H9 (cell line): ENCODE results near the gene SLC9A5. TPM values are rescaled to one million over a fixed set of nuclear protein-coding genes. Genes with fewer than 3 reads are reported as not detected.

Experiments
- DNase-seq: peaks from one replicate; pipeline ENCODE4 v3.0.0-alpha.2; 2017
- H2AFZ ChIP-seq: one replicate; pipeline ENCODE4 v1.6.1; 2013; ENCODE audit warnings: mild to moderate bottlenecking, low read length, control low read depth, moderate library complexity
- H2AK5ac ChIP-seq: 2 replicates; pipeline ENCODE4 v1.6.1; 2013; ENCODE audit warnings: low read length, control low read depth, mixed read lengths; ENCODE audit not compliant: insufficient read length
- H2BK120ac ChIP-seq: one replicate; pipeline ENCODE4 v1.6.1; 2013; ENCODE audit warnings: low read depth, mild to moderate bottlenecking, low read length, control low read depth, inconsistent platforms; ENCODE audit not compliant: poor library complexity, severe bottlenecking
- H2BK12ac ChIP-seq: 2 replicates; pipeline ENCODE4 v1.6.1; 2013; ENCODE audit warnings: low read length, control low read depth, mixed read lengths, low read depth; ENCODE audit not compliant: insufficient read length
- H2BK15ac ChIP-seq: 2 replicates; pipeline ENCODE4 v1.6.1; 2013; ENCODE audit warnings: low read depth, low read length, control low read depth
- H2BK20ac ChIP-seq: one replicate; pipeline ENCODE4 v1.6.1; 2013; ENCODE audit warnings: low read depth, mild to moderate bottlenecking, low read length, control low read depth, inconsistent platforms; ENCODE audit not compliant: poor library complexity, severe bottlenecking
- H2BK5ac ChIP-seq: 2 replicates; pipeline ENCODE4 v1.6.1; 2013; ENCODE audit warnings: low read length, control low read depth, mixed read lengths; ENCODE audit not compliant: insufficient read length
- H3K14ac ChIP-seq: 2 replicates; pipeline ENCODE4 v1.6.1; 2013; ENCODE audit warnings: low read length, control low read depth; ENCODE audit not compliant: insufficient read depth
- H3K18ac ChIP-seq: 2 replicates; pipeline ENCODE4 v1.6.1; 2013; ENCODE audit warnings: low read depth, mild to moderate bottlenecking, mixed read lengths, low read length, control low read depth; ENCODE audit not compliant: insufficient read length
- H3K23ac ChIP-seq: 2 replicates; pipeline ENCODE4 v1.6.1; 2013; ENCODE audit warnings: low read length, control low read depth, mixed read lengths, low read depth; ENCODE audit not compliant: insufficient read length
- H3K23me2 ChIP-seq: 2 replicates; pipeline ENCODE4 v1.6.1; 2013; ENCODE audit warnings: low read depth, mild to moderate bottlenecking, mixed read lengths, low read length, control low read depth; ENCODE audit not compliant: insufficient read length, poor library complexity, severe bottlenecking
- H3K27ac ChIP-seq: 2 replicates; pipeline ENCODE4 v1.5.1; 2013; ENCODE audit warnings: low read length, control low read depth, mixed read lengths, low read depth; ENCODE audit not compliant: insufficient read length
- H3K27me3 ChIP-seq: 2 replicates; pipeline ENCODE4 v1.6.1; 2013; ENCODE audit warnings: low read length, control low read depth, inconsistent platforms; ENCODE audit not compliant: insufficient read depth
- H3K4ac ChIP-seq: 2 replicates; pipeline ENCODE4 v1.6.1; 2013; ENCODE audit warnings: low read depth, mild to moderate bottlenecking, control low read depth, inconsistent platforms, low read length, moderate library complexity
- H3K4me1 ChIP-seq: 2 replicates; pipeline ENCODE4 v1.6.1; 2013; ENCODE audit warnings: low read length, control low read depth, inconsistent platforms; ENCODE audit not compliant: insufficient read depth
- H3K4me2 ChIP-seq: 2 replicates; pipeline ENCODE4 v1.6.1; 2013; ENCODE audit warnings: low read length, control low read depth, mixed read lengths; ENCODE audit not compliant: insufficient read length, insufficient read depth
- H3K56ac ChIP-seq: 2 replicates; pipeline ENCODE4 v1.6.1; 2013; ENCODE audit warnings: low read depth, mild to moderate bottlenecking, mixed read lengths, low read length, control low read depth; ENCODE audit not compliant: insufficient read length
- H3K79me1 ChIP-seq: 2 replicates; pipeline ENCODE4 v1.6.1; 2013; ENCODE audit warnings: low read depth, mild to moderate bottlenecking, moderate library complexity, low read length, control low read depth, inconsistent platforms; ENCODE audit not compliant: insufficient read depth, poor library complexity, severe bottlenecking
- H3K79me2 ChIP-seq: 2 replicates; pipeline ENCODE4 v1.6.1; 2013; ENCODE audit warnings: low read length, control low read depth, inconsistent platforms; ENCODE audit not compliant: insufficient read depth
- H3K9ac ChIP-seq: 2 replicates; pipeline ENCODE4 v1.6.1; 2013; ENCODE audit warnings: low read length, control low read depth, mixed read lengths; ENCODE audit not compliant: insufficient read length; ENCODE audit errors: extremely low read depth
- H3K9me3 ChIP-seq: one replicate; pipeline ENCODE4 v1.6.1; 2013; ENCODE audit warnings: low read depth, low read length, inconsistent platforms; ENCODE audit not compliant: control insufficient read depth
- H3T11ph ChIP-seq: one replicate; pipeline ENCODE4 v1.6.1; 2013; ENCODE audit warnings: mild to moderate bottlenecking, low read length, control low read depth, inconsistent platforms
- H4K20me1 ChIP-seq: one replicate; pipeline ENCODE4 v1.6.1; 2013; ENCODE audit not compliant: control insufficient read depth, insufficient read length, insufficient read depth
- H4K5ac ChIP-seq: 2 replicates; pipeline ENCODE4 v1.6.1; 2013; ENCODE audit warnings: low read depth, mild to moderate bottlenecking, mixed read lengths, low read length, control low read depth; ENCODE audit not compliant: insufficient read length
- H4K8ac ChIP-seq: replicated peaks from 2 replicates; pipeline ENCODE4 v1.6.1; 2013; ENCODE audit warnings: low read length, control low read depth, mixed read lengths, low read depth; ENCODE audit not compliant: insufficient read length
- H4K91ac ChIP-seq: 2 replicates; pipeline ENCODE4 v1.6.1; 2013; ENCODE audit warnings: low read depth, mild to moderate bottlenecking, moderate library complexity, mixed read lengths, low read length, control low read depth; ENCODE audit not compliant: insufficient read length
- H3K27ac Mint-ChIP-seq, 3 experiments: 2 replicates in 2 of 3; 3 replicates in 1 of 3; pipeline ENCODE4 v1.8.0; 2020 to 2021; ENCODE audit warnings: mixed read lengths in 3 of 3, mild to moderate bottlenecking in 1 of 3, moderate library complexity in 1 of 3
- H3K27me3 Mint-ChIP-seq: 2 replicates; pipeline ENCODE4 v1.8.0; 2021; ENCODE audit warnings: low read depth, mild to moderate bottlenecking, moderate library complexity, mixed read lengths
- H3K36me3 Mint-ChIP-seq, 3 experiments: 2 replicates in 2 of 3; 3 replicates in 1 of 3; pipeline ENCODE4 v1.8.0; 2020 to 2021; ENCODE audit warnings: low read depth in 3 of 3, mixed read lengths in 3 of 3; ENCODE audit not compliant: insufficient read depth in 1 of 3
- H3K4me1 Mint-ChIP-seq, 2 experiments: 2 replicates each; pipeline ENCODE4 v1.8.0; 2020; ENCODE audit warnings: mixed read lengths in 2 of 2
- H3K4me3 Mint-ChIP-seq, 2 experiments: 2 replicates in 1 of 2; 3 replicates in 1 of 2; pipeline ENCODE4 v1.8.0; 2020 to 2021; ENCODE audit warnings: mild to moderate bottlenecking in 2 of 2, mixed read lengths in 2 of 2, moderate library complexity in 1 of 2
- H3K9me3 Mint-ChIP-seq, 2 experiments: 2 replicates in 1 of 2; 3 replicates in 1 of 2; pipeline ENCODE4 v1.8.0; 2020; ENCODE audit warnings: mild to moderate bottlenecking in 2 of 2, mixed read lengths in 2 of 2, moderate library complexity in 1 of 2
- WGBS: extraction: QIAGEN DNeasy Blood & Tissue Kit; methylation state at CpG from one replicate; pipeline ENCODE4 v1.1.7; 2013; ENCODE audit warnings: missing lambda C conversion rate, low lambda C conversion rate, mixed read lengths; ENCODE audit not compliant: insufficient read length; ENCODE audit errors: extremely low coverage; 5-methylcytosine and 5-hydroxymethylcytosine counted together
- total RNA-seq: library from RNA; stranded (reverse); gene quantifications from 2 replicates; pipeline ENCODE4 v1.2.1, GENCODE V29; 2021
- TF ChIP-seq, protein P1 (sequence below): fragments of 200-600 bp; sonication (generic); conservative IDR thresholded peaks from 3 replicates; pipeline ENCODE4 v1.8.0; 2021; ENCODE audit warnings: antibody characterized with exemption, mild to moderate bottlenecking

SLC9A5 gene
- total RNA-seq, 1 experiment from 2014 or later, result 9.1 TPM

DNA sequence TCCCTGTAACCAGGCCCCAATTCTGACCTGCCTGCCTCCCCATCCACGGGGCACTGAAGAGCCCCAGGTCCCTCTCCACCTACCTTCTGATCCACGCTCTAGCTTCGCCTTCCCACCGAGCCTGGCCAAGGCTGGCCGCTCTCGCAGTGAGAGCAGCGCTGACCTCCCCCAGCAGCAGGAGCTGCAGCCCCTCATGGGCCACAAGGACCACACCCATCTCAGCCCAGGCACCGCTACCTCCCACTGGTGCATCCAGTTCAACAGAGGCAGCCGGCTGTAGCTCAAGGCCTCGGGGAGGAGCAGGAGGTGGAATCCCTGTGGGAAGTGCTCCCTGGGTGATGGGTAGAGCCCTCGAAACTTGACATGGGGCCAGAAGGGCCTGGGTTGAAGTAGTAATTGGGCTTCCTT lies 22.2 kb downstream of the SLC9A5 start:
- H3K4me2 ChIP-seq, result no peak overlapping the region
- H4K91ac ChIP-seq, result no peak overlapping the region
- H2BK15ac ChIP-seq, result no peak overlapping the region
- Mint-ChIP-seq H3K4me1 (peaks cover 0 to 4% of the 10 kb centered on the region in 2 experiments; a peak in 1 of 4 replicates), H3K4me3 (no peak overlapping the region), H3K36me3 (no peaks in the 10 kb centered on the region; a peak in 1 of 7 replicates), H3K9me3 (no peaks in the 10 kb centered on the region), H3K27ac (peak overlapping the region in 1 of 3 experiments; percentile 18; a peak in 1 of 7 replicates), H3K27me3 (peaks cover 3% of the 10 kb centered on the region)
- H3K4me1 ChIP-seq, result no peaks in the 10 kb centered on the region
- no peak overlapping the region for H2BK5ac ChIP-seq
- WGBS, result no CpG with 5 or more reads among the region's 11 CpGs
- H2BK20ac ChIP-seq, result no peak overlapping the region
- H4K8ac ChIP-seq, result no peak overlapping the region
- no peak overlapping the region for H3K14ac ChIP-seq
- no peak overlapping the region for H3K56ac ChIP-seq
- H2BK12ac ChIP-seq, result no peak overlapping the region
- H3T11ph ChIP-seq, result no peak overlapping the region
- no peak for DNase-seq
- no peak overlapping the region for H3K4ac ChIP-seq
- H3K79me1 ChIP-seq, result no peaks in the 10 kb centered on the region
- no peak overlapping the region for H2AK5ac ChIP-seq
- no peak overlapping the region for H2BK120ac ChIP-seq
- no peaks in the 10 kb centered on the region for H4K20me1 ChIP-seq
- no peak overlapping the region for H3K9ac ChIP-seq
- no peaks in the 10 kb centered on the region; the same call in 1 of the 2 replicates for H3K27me3 ChIP-seq
- no peak overlapping the region for H3K27ac ChIP-seq
- TF ChIP-seq, protein P1, sequence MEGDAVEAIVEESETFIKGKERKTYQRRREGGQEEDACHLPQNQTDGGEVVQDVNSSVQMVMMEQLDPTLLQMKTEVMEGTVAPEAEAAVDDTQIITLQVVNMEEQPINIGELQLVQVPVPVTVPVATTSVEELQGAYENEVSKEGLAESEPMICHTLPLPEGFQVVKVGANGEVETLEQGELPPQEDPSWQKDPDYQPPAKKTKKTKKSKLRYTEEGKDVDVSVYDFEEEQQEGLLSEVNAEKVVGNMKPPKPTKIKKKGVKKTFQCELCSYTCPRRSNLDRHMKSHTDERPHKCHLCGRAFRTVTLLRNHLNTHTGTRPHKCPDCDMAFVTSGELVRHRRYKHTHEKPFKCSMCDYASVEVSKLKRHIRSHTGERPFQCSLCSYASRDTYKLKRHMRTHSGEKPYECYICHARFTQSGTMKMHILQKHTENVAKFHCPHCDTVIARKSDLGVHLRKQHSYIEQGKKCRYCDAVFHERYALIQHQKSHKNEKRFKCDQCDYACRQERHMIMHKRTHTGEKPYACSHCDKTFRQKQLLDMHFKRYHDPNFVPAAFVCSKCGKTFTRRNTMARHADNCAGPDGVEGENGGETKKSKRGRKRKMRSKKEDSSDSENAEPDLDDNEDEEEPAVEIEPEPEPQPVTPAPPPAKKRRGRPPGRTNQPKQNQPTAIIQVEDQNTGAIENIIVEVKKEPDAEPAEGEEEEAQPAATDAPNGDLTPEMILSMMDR, result no peak
- H4K5ac ChIP-seq, result no peak overlapping the region
- no peak overlapping the region for H3K23ac ChIP-seq
- H3K23me2 ChIP-seq, result no peaks in the 10 kb centered on the region
- no peak overlapping the region for H2AFZ ChIP-seq
- no peaks in the 10 kb centered on the region for H3K9me3 ChIP-seq
- H3K79me2 ChIP-seq, result no peaks in the 10 kb centered on the region
- H3K18ac ChIP-seq, result no peak overlapping the region
